GM21528 (cell line): ENCODE data around the gene PTPRG.
"Not testable (repeated sequence)": the region's sequence is repeated elsewhere in the genome, so short reads cannot be mapped to it uniquely, and the experiment has no call there.

Experiments
- ATAC-seq: cut with Tn5 transposase; IDR thresholded peaks from one replicate; pipeline ENCODE4 v1.9.1; 2021; ENCODE audit warnings: mild to moderate bottlenecking, moderate library complexity; ENCODE audit not compliant: unreplicated experiment, low FRiP score

Gene PTPRG

GRCh38 chr3:61742006-61742405, 180.6 kb downstream of the PTPRG start:
- ATAC-seq: no peak

GRCh38 chr3:61743067-61743466, 181.7 kb downstream of the PTPRG start:
- ATAC-seq: no peak

GRCh38 chr3:61743686-61744242, 182.4 kb downstream of the PTPRG start:
- no peak for ATAC-seq

GRCh38 chr3:61748288-61748687, 186.9 kb downstream of the PTPRG start:
- ATAC-seq: no peak

- no peak for ATAC-seq
These were observed 189.4 kb downstream of the PTPRG start for GRCh38 chr3:61750766-61751165.

- ATAC-seq: no peak
These were observed 197.5 kb downstream of the PTPRG start for GRCh38 chr3:61758839-61759238.

GRCh38 chr3:61760783-61761182, 199.4 kb downstream of the PTPRG start:
- ATAC-seq: not testable (repeated sequence)

GRCh38 chr3:61761694-61762430, 200.5 kb downstream of the PTPRG start:
- ATAC-seq: no peak

GRCh38 chr3:61765157-61765876, 203.9 kb downstream of the PTPRG start:
- no peak for ATAC-seq

- ATAC-seq: no peak
These were observed 207.1 kb downstream of the PTPRG start for GRCh38 chr3:61768284-61769037.

GRCh38 chr3:61769266-61769990, 208.1 kb downstream of the PTPRG start:
- ATAC-seq: no peak

GRCh38 chr3:61771976-61772375, 210.6 kb downstream of the PTPRG start:
- no peak for ATAC-seq

- no peak for ATAC-seq
These were observed 211.1 kb downstream of the PTPRG start for GRCh38 chr3:61772456-61772855.

- no peak for ATAC-seq
These were observed 213.0 kb downstream of the PTPRG start for GRCh38 chr3:61774279-61774890.

- no peak for ATAC-seq
These were observed 215.0 kb downstream of the PTPRG start for GRCh38 chr3:61776390-61776789.

GRCh38 chr3:61777483-61777882, 216.1 kb downstream of the PTPRG start:
- ATAC-seq: no peak

- ATAC-seq: no peak
These were observed 216.7 kb downstream of the PTPRG start for GRCh38 chr3:61778095-61778494.

GRCh38 chr3:61780016-61780415, 218.6 kb downstream of the PTPRG start:
- no peak for ATAC-seq

- ATAC-seq: no peak
These were observed 219.3 kb downstream of the PTPRG start for GRCh38 chr3:61780455-61781228.
